Measurements from ENCODE around the gene TUBB3. TPM values are rescaled to one million over a fixed set of nuclear protein-coding genes. Genes with fewer than 3 reads are reported as not detected.

The TUBB3 gene
- total RNA-seq, 1 experiment from 2014 or later = 209 TPM

DNA sequence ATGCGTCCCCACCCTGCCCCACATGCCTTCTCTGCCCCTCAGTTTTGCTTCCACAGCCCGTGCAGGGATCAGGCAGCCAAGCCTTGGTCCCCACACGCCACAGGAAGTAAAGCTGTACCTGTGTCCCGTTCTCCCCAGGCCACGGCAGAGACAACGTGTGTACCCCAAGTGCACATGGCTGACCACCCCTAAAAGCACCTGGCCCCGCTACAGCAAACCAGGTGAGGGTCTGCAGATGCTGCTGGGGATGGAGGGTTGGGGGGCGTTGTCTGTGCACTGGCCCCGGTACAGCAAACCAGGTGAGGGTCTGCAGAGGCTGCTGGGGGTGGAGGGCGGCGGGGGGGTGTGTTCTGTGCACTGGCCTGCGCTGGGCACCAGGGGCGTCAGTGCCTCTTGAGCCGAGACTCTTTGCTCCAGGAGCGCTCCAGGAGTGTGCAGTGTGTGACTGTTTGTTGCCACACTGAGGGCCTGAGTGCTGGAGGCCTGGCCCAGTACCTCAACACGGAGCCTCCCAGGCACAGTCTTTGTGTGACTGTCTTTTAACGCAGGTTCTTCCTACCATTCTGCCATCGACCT is 31.0 kb upstream of the TUBB3 start (continued):
- TF ChIP-seq RELA (CRISPR knock-in tag; IDR thresholded peaks at IDR 0.05; ENCODE audit: borderline replicate concordance) (no peak), ZNF416 (CRISPR knock-in tag; IDR thresholded peaks at IDR 0.05) (no peak)
- TF ChIP-seq, protein P1, sequence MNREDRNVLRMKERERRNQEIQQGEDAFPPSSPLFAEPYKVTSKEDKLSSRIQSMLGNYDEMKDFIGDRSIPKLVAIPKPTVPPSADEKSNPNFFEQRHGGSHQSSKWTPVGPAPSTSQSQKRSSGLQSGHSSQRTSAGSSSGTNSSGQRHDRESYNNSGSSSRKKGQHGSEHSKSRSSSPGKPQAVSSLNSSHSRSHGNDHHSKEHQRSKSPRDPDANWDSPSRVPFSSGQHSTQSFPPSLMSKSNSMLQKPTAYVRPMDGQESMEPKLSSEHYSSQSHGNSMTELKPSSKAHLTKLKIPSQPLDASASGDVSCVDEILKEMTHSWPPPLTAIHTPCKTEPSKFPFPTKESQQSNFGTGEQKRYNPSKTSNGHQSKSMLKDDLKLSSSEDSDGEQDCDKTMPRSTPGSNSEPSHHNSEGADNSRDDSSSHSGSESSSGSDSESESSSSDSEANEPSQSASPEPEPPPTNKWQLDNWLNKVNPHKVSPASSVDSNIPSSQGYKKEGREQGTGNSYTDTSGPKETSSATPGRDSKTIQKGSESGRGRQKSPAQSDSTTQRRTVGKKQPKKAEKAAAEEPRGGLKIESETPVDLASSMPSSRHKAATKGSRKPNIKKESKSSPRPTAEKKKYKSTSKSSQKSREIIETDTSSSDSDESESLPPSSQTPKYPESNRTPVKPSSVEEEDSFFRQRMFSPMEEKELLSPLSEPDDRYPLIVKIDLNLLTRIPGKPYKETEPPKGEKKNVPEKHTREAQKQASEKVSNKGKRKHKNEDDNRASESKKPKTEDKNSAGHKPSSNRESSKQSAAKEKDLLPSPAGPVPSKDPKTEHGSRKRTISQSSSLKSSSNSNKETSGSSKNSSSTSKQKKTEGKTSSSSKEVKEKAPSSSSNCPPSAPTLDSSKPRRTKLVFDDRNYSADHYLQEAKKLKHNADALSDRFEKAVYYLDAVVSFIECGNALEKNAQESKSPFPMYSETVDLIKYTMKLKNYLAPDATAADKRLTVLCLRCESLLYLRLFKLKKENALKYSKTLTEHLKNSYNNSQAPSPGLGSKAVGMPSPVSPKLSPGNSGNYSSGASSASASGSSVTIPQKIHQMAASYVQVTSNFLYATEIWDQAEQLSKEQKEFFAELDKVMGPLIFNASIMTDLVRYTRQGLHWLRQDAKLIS (CRISPR knock-in tag; IDR thresholded peaks at IDR 0.05; ENCODE audit: borderline replicate concordance) = no peak

DNA sequence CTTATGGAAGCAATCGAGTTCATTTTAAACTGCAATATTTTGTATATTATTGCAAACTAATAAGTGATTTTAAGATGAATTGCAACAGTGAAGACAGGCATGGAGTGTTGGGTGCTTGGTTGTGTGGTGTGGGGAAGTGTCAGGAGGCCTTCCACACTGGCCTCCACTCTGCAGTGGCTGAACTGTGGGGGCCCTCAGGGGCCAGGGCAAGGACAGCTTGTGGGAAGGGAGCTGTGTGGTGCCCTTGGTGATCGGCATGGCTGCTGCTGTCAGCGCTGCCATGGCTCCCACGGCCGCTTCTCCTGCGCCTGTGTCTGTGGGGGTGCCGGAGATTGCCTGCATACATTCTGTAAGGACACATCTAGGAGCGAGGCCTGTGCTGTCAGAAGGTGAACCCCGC is 30.5 kb upstream of the TUBB3 start:
- ATAC-seq (no peak), DNase-seq (ENCODE audit: low spot score) (no peak)
- Mint-ChIP-seq H3K27ac (no peak overlapping the region), H3K4me3 (no peak overlapping the region), H3K4me1 (no peaks in the 10 kb centered on the region), H3K9me3 (no peaks in the 10 kb centered on the region), H3K27me3 (ENCODE audit: low read depth) (no peaks in the 10 kb centered on the region), H3K36me3 (peaks cover 18% of the 10 kb centered on the region)
- CTCF ChIA-PET = no interaction called here
- TF ChIP-seq ATF6 (CRISPR knock-in tag; IDR thresholded peaks at IDR 0.05) (no peak), NFE2L1 (CRISPR knock-in tag; IDR thresholded peaks at IDR 0.05) (no peak), RELA (CRISPR knock-in tag; IDR thresholded peaks at IDR 0.05; ENCODE audit: borderline replicate concordance) (no peak), ZNF121 (CRISPR knock-in tag; IDR thresholded peaks at IDR 0.05) (no peak), ZNF263 (CRISPR knock-in tag; IDR thresholded peaks at IDR 0.05; ENCODE audit: low read depth) (no peak), ZNF423 (CRISPR knock-in tag; IDR thresholded peaks at IDR 0.05) (no peak), JUN (CRISPR knock-in tag; IDR thresholded peaks at IDR 0.05) (no peak), CTCF (IDR thresholded peaks at IDR 0.05) (no peak), KAT7 (CRISPR knock-in tag; IDR thresholded peaks at IDR 0.05; ENCODE audit: borderline replicate concordance) (no peak), ZNF396 (CRISPR knock-in tag; IDR thresholded peaks at IDR 0.05; ENCODE audit: borderline replicate concordance) (no peak), HMGA2 (CRISPR knock-in tag; IDR thresholded peaks at IDR 0.05) (no peak), ZNF317 (CRISPR knock-in tag; IDR thresholded peaks at IDR 0.05; ENCODE audit: borderline replicate concordance, low read depth) (no peak), NR1H2 (CRISPR knock-in tag; IDR thresholded peaks at IDR 0.05) (no peak), ESRRA (CRISPR knock-in tag; IDR thresholded peaks at IDR 0.05; ENCODE audit: borderline replicate concordance) (no peak), ZNF232 (CRISPR knock-in tag; IDR thresholded peaks at IDR 0.05) (no peak), HMGXB4 (CRISPR knock-in tag; IDR thresholded peaks at IDR 0.05) (no peak), ZNF671 (CRISPR knock-in tag; IDR thresholded peaks at IDR 0.05) (no peak)
- TF ChIP-seq, protein P2, sequence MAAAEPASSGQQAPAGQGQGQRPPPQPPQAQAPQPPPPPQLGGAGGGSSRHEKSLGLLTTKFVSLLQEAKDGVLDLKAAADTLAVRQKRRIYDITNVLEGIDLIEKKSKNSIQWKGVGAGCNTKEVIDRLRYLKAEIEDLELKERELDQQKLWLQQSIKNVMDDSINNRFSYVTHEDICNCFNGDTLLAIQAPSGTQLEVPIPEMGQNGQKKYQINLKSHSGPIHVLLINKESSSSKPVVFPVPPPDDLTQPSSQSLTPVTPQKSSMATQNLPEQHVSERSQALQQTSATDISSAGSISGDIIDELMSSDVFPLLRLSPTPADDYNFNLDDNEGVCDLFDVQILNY (CRISPR knock-in tag; IDR thresholded peaks at IDR 0.05) = no peak
- POLR2A ChIA-PET = no interaction called here

Data from WTC11 (cell line).